HEK293 (cell line): ENCODE results near the gene RPS28.

Experiments used
- CTCF ChIA-PET: fragments of 350-600 bp; formaldehyde crosslinking; extraction: SDS; loops from one replicate; lab custom pipeline; 2021; ENCODE audit warnings: antibody characterized with exemption; lab: Yijun Ruan, JAX
- POLR2A ChIA-PET: fragments of 300-600 bp; formaldehyde crosslinking; extraction: SDS; loops from one replicate; lab custom pipeline; 2020; ENCODE audit warnings: antibody characterized with exemption, inconsistent platforms; lab: Yijun Ruan, JAX
- H3K27ac ChIP-seq: fragments of 200-500 bp; sonication (Bioruptor generic); 2 replicates; pipeline ENCODE4 v1.5.1; 2014; ENCODE audit warnings: low read depth, low read length, control low read depth, inconsistent platforms; ENCODE audit errors: extremely low read depth
- H3K36me3 ChIP-seq, 2 experiments: fragments of 200-500 bp in 1 of 2; sonication (Bioruptor generic) in 1 of 2; 1 replicate in 1 of 2; 2 replicates in 1 of 2; pipeline ENCODE4 v1.5.1; 2014 to 2017; ENCODE audit warnings: inconsistent platforms in 2 of 2, low read length in 2 of 2; ENCODE audit not compliant: control insufficient read depth in 2 of 2, insufficient read depth in 1 of 2
- H3K4me1 ChIP-seq: fragments of 200-500 bp; sonication (Bioruptor generic); 2 replicates; pipeline ENCODE4 v1.5.1; 2014; ENCODE audit warnings: mild to moderate bottlenecking, low read length, inconsistent platforms; ENCODE audit not compliant: control insufficient read depth, insufficient read depth
- H3K4me3 ChIP-seq: 2 replicates; pipeline ENCODE4 v1.5.1; 2011; ENCODE audit warnings: low read depth, mild to moderate bottlenecking, control low read depth, low read length, moderate library complexity
- H3K9me3 ChIP-seq: fragments of 200-500 bp; sonication (Bioruptor generic); 2 replicates; pipeline ENCODE4 v1.5.1; 2014; ENCODE audit warnings: low read depth, low read length, inconsistent platforms; ENCODE audit not compliant: control insufficient read depth, insufficient read depth
- GLIS1 ChIP-seq: fragments of 450-650 bp; formaldehyde crosslinking; IDR thresholded peaks from 2 replicates; pipeline ENCODE4 v1.5.1; 2016; ENCODE audit warnings: missing biosample characterization, missing genetic modification characterization
- ZNF174 ChIP-seq: fragments of 450-650 bp; formaldehyde crosslinking; IDR thresholded peaks from 2 replicates; pipeline ENCODE4 v1.5.0; 2017; ENCODE audit warnings: missing biosample characterization, mild to moderate bottlenecking, missing genetic modification characterization
- ZNF211 ChIP-seq: fragments of 450-650 bp; formaldehyde crosslinking; IDR thresholded peaks from 2 replicates; pipeline ENCODE4 v1.5.1; 2016; ENCODE audit warnings: low read depth, missing biosample characterization, missing genetic modification characterization
- ZNF221 ChIP-seq: fragments of 450-650 bp; formaldehyde crosslinking; IDR thresholded peaks from 2 replicates; pipeline ENCODE4 v1.5.1; 2017; ENCODE audit warnings: missing biosample characterization, missing genetic modification characterization, borderline replicate concordance
- ZNF223 ChIP-seq: fragments of 450-650 bp; formaldehyde crosslinking; IDR thresholded peaks from 2 replicates; pipeline ENCODE4 v1.5.1; 2016; ENCODE audit warnings: missing biosample characterization, missing genetic modification characterization
- ZNF266 ChIP-seq: fragments of 450-650 bp; formaldehyde crosslinking; IDR thresholded peaks from 2 replicates; pipeline ENCODE4 v1.5.1; 2016; ENCODE audit warnings: missing biosample characterization, missing genetic modification characterization, low read depth
- ZNF544 ChIP-seq: fragments of 450-650 bp; formaldehyde crosslinking; IDR thresholded peaks from 2 replicates; pipeline ENCODE4 v1.5.0; 2017; ENCODE audit warnings: missing biosample characterization, missing genetic modification characterization
- ZNF660 ChIP-seq: fragments of 450-650 bp; IDR thresholded peaks from 2 replicates; pipeline ENCODE4 v1.5.1; 2018; ENCODE audit warnings: missing biosample characterization, mild to moderate bottlenecking, missing genetic modification characterization
- ZNF747 ChIP-seq: fragments of 450-650 bp; formaldehyde crosslinking; IDR thresholded peaks from 2 replicates; pipeline ENCODE4 v1.5.1; 2016; ENCODE audit warnings: missing biosample characterization, missing genetic modification characterization
- ZNF777 ChIP-seq: fragments of 450-650 bp; formaldehyde crosslinking; IDR thresholded peaks from 2 replicates; pipeline ENCODE4 v1.5.1; 2017; ENCODE audit warnings: missing biosample characterization, missing genetic modification characterization, borderline replicate concordance
- ZNF785 ChIP-seq: fragments of 450-650 bp; formaldehyde crosslinking; IDR thresholded peaks from 2 replicates; pipeline ENCODE4 v1.5.1; 2016; ENCODE audit warnings: missing biosample characterization, missing genetic modification characterization
- TF ChIP-seq, protein P1 (sequence below): fragments of 450-650 bp; formaldehyde crosslinking; IDR thresholded peaks from 2 replicates; pipeline ENCODE4 v1.5.1; 2016; ENCODE audit warnings: missing biosample characterization, missing genetic modification characterization, borderline replicate concordance
- TF ChIP-seq, protein P2 (sequence below): fragments of 450-650 bp; formaldehyde crosslinking; IDR thresholded peaks from 2 replicates; pipeline ENCODE4 v1.5.1; 2016; ENCODE audit warnings: missing biosample characterization, missing genetic modification characterization
- TF ChIP-seq, protein P3 (sequence below): fragments of 450-650 bp; formaldehyde crosslinking; IDR thresholded peaks from 2 replicates; pipeline ENCODE4 v1.5.1; 2016; ENCODE audit warnings: missing biosample characterization, missing genetic modification characterization
- TF ChIP-seq, protein P4 (sequence below): fragments of 450-650 bp; formaldehyde crosslinking; IDR thresholded peaks from 2 replicates; pipeline ENCODE4 v1.5.1; 2017; ENCODE audit warnings: missing biosample characterization, missing genetic modification characterization
- TF ChIP-seq, protein P5 (sequence below): fragments of 450-650 bp; formaldehyde crosslinking; IDR thresholded peaks from 2 replicates; pipeline ENCODE4 v1.5.1; 2016; ENCODE audit warnings: missing biosample characterization, missing genetic modification characterization
- TF ChIP-seq, protein P6 (sequence below): fragments of 450-650 bp; formaldehyde crosslinking; IDR thresholded peaks from 2 replicates; pipeline ENCODE4 v1.5.1; 2016; ENCODE audit warnings: missing biosample characterization, missing genetic modification characterization

The RPS28 gene

DNA sequence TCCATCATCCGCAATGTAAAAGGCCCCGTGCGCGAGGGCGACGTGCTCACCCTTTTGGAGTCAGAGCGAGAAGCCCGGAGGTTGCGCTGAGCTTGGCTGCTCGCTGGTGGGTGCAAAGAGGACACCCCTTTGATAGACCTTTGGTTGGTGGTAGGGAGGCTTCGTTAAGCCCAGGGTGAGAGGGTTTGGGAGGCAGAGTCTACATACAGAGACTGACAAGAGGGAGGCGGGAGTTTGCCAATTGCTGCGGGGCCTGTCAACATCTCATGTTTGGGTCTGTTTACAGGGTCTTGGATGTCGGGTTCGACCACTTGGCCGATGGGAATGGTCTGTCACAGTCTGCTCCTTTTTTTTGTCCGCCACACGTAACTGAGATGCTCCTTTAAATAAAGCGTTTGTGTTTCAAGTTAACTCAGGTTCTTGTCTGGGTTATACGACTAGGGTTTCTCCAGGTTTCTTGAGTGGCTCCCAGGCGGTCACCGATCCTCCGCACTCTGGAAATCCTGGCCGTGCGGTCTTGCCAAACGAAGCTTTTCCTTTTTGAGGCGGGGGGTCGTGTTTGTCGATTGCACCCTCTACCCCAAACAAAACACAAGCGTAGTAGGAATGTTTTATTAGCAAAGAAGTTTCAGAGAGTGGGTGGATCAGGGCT is 816 bp downstream of the RPS28 start:
- H3K9me3 ChIP-seq = no peaks in the 10 kb centered on the region
- H3K4me1 ChIP-seq = peaks cover 5% of the 10 kb centered on the region; the same call in 1 of the 2 replicates
- TF ChIP-seq, protein P1, sequence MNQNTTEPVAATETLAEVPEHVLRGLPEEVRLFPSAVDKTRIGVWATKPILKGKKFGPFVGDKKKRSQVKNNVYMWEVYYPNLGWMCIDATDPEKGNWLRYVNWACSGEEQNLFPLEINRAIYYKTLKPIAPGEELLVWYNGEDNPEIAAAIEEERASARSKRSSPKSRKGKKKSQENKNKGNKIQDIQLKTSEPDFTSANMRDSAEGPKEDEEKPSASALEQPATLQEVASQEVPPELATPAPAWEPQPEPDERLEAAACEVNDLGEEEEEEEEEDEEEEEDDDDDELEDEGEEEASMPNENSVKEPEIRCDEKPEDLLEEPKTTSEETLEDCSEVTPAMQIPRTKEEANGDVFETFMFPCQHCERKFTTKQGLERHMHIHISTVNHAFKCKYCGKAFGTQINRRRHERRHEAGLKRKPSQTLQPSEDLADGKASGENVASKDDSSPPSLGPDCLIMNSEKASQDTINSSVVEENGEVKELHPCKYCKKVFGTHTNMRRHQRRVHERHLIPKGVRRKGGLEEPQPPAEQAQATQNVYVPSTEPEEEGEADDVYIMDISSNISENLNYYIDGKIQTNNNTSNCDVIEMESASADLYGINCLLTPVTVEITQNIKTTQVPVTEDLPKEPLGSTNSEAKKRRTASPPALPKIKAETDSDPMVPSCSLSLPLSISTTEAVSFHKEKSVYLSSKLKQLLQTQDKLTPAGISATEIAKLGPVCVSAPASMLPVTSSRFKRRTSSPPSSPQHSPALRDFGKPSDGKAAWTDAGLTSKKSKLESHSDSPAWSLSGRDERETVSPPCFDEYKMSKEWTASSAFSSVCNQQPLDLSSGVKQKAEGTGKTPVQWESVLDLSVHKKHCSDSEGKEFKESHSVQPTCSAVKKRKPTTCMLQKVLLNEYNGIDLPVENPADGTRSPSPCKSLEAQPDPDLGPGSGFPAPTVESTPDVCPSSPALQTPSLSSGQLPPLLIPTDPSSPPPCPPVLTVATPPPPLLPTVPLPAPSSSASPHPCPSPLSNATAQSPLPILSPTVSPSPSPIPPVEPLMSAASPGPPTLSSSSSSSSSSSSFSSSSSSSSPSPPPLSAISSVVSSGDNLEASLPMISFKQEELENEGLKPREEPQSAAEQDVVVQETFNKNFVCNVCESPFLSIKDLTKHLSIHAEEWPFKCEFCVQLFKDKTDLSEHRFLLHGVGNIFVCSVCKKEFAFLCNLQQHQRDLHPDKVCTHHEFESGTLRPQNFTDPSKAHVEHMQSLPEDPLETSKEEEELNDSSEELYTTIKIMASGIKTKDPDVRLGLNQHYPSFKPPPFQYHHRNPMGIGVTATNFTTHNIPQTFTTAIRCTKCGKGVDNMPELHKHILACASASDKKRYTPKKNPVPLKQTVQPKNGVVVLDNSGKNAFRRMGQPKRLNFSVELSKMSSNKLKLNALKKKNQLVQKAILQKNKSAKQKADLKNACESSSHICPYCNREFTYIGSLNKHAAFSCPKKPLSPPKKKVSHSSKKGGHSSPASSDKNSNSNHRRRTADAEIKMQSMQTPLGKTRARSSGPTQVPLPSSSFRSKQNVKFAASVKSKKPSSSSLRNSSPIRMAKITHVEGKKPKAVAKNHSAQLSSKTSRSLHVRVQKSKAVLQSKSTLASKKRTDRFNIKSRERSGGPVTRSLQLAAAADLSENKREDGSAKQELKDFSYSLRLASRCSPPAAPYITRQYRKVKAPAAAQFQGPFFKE = no peak
- TF ChIP-seq GLIS1 (tag by site-specific recombination) = no peak
- no peak for TF ChIP-seq ZNF785 (tag by site-specific recombination)
- TF ChIP-seq ZNF211 (tag by site-specific recombination) = no peak
- no peak for TF ChIP-seq ZNF223 (tag by site-specific recombination)
- TF ChIP-seq, protein P2, sequence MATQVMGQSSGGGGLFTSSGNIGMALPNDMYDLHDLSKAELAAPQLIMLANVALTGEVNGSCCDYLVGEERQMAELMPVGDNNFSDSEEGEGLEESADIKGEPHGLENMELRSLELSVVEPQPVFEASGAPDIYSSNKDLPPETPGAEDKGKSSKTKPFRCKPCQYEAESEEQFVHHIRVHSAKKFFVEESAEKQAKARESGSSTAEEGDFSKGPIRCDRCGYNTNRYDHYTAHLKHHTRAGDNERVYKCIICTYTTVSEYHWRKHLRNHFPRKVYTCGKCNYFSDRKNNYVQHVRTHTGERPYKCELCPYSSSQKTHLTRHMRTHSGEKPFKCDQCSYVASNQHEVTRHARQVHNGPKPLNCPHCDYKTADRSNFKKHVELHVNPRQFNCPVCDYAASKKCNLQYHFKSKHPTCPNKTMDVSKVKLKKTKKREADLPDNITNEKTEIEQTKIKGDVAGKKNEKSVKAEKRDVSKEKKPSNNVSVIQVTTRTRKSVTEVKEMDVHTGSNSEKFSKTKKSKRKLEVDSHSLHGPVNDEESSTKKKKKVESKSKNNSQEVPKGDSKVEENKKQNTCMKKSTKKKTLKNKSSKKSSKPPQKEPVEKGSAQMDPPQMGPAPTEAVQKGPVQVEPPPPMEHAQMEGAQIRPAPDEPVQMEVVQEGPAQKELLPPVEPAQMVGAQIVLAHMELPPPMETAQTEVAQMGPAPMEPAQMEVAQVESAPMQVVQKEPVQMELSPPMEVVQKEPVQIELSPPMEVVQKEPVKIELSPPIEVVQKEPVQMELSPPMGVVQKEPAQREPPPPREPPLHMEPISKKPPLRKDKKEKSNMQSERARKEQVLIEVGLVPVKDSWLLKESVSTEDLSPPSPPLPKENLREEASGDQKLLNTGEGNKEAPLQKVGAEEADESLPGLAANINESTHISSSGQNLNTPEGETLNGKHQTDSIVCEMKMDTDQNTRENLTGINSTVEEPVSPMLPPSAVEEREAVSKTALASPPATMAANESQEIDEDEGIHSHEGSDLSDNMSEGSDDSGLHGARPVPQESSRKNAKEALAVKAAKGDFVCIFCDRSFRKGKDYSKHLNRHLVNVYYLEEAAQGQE (tag by site-specific recombination) = no peak
- no peak for TF ChIP-seq ZNF747
- TF ChIP-seq, protein P3, sequence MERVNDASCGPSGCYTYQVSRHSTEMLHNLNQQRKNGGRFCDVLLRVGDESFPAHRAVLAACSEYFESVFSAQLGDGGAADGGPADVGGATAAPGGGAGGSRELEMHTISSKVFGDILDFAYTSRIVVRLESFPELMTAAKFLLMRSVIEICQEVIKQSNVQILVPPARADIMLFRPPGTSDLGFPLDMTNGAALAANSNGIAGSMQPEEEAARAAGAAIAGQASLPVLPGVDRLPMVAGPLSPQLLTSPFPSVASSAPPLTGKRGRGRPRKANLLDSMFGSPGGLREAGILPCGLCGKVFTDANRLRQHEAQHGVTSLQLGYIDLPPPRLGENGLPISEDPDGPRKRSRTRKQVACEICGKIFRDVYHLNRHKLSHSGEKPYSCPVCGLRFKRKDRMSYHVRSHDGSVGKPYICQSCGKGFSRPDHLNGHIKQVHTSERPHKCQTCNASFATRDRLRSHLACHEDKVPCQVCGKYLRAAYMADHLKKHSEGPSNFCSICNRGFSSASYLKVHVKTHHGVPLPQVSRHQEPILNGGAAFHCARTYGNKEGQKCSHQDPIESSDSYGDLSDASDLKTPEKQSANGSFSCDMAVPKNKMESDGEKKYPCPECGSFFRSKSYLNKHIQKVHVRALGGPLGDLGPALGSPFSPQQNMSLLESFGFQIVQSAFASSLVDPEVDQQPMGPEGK (tag by site-specific recombination) = no peak
- TF ChIP-seq ZNF660 (tag by site-specific recombination) = no peak
- TF ChIP-seq, protein P4, sequence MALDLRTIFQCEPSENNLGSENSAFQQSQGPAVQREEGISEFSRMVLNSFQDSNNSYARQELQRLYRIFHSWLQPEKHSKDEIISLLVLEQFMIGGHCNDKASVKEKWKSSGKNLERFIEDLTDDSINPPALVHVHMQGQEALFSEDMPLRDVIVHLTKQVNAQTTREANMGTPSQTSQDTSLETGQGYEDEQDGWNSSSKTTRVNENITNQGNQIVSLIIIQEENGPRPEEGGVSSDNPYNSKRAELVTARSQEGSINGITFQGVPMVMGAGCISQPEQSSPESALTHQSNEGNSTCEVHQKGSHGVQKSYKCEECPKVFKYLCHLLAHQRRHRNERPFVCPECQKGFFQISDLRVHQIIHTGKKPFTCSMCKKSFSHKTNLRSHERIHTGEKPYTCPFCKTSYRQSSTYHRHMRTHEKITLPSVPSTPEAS (tag by site-specific recombination) = no peak
- TF ChIP-seq, protein P5, sequence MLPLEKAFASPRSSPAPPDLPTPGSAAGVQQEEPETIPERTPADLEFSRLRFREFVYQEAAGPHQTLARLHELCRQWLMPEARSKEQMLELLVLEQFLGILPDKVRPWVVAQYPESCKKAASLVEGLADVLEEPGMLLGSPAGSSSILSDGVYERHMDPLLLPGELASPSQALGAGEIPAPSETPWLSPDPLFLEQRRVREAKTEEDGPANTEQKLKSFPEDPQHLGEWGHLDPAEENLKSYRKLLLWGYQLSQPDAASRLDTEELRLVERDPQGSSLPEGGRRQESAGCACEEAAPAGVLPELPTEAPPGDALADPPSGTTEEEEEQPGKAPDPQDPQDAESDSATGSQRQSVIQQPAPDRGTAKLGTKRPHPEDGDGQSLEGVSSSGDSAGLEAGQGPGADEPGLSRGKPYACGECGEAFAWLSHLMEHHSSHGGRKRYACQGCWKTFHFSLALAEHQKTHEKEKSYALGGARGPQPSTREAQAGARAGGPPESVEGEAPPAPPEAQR (tag by site-specific recombination) = no peak
- TF ChIP-seq ZNF777 (tag by site-specific recombination) = no peak
- TF ChIP-seq ZNF266 = no peak
- TF ChIP-seq, protein P6, sequence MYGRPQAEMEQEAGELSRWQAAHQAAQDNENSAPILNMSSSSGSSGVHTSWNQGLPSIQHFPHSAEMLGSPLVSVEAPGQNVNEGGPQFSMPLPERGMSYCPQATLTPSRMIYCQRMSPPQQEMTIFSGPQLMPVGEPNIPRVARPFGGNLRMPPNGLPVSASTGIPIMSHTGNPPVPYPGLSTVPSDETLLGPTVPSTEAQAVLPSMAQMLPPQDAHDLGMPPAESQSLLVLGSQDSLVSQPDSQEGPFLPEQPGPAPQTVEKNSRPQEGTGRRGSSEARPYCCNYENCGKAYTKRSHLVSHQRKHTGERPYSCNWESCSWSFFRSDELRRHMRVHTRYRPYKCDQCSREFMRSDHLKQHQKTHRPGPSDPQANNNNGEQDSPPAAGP (tag by site-specific recombination) = no peak
- no peak for TF ChIP-seq ZNF544 (tag by site-specific recombination)
- TF ChIP-seq ZNF221 (tag by site-specific recombination) = no peak
- no peak for TF ChIP-seq ZNF174 (tag by site-specific recombination)
- peak overlapping the region; percentile 97 for H3K4me3 ChIP-seq
- POLR2A ChIA-PET = interaction anchor here (0.6 to 2.0 kb wide), 10 partner anchors 9 to 1253 kb away, joined by 3 to 22 read pairs (median 6); partner anchors contain the start of genes RAB11B, ZNF414 and ZNF557
- H3K27ac ChIP-seq = peak overlapping the region; percentile 83
- H3K36me3 ChIP-seq = peaks cover 7 to 32% of the 10 kb centered on the region in 2 experiments
- CTCF ChIA-PET = interaction anchor here (0.7 to 1.0 kb wide), 5 partner anchors 11 to 258 kb away, joined by 3 to 4 read pairs (median 3); no protein-coding TSS in a partner anchor
